Upper lobe of left lung (tissue), 4 donors: ENCODE measurements around the gene CFAP206.

Source experiments
- POLR2A ChIP-seq, 4 donors: fragments of 450-650 bp; IDR thresholded peaks; one replicate each; pipeline ENCODE4 v1.5.1; 2016 to 2017; ENCODE audit warnings: antibody characterized with exemption in 4 of 4, mild to moderate bottlenecking in 2 of 4
- POLR2AphosphoS5 ChIP-seq, 2 donors: sonication (generic); formaldehyde crosslinking; IDR thresholded peaks; one replicate each; pipeline ENCODE4 v1.5.1; 2017; ENCODE audit warnings: antibody characterized with exemption in 2 of 2
- TF ChIP-seq, protein P1 (sequence below), 6 experiments: fragments of 450-650 bp in 4 of 6; fragments of 200-600 bp in 2 of 6; sonication (generic) in 2 of 6; IDR thresholded peaks; one replicate each; pipeline ENCODE4 v1.5.1; 2016 to 2019; ENCODE audit warnings: antibody characterized with exemption in 6 of 6

DNA sequence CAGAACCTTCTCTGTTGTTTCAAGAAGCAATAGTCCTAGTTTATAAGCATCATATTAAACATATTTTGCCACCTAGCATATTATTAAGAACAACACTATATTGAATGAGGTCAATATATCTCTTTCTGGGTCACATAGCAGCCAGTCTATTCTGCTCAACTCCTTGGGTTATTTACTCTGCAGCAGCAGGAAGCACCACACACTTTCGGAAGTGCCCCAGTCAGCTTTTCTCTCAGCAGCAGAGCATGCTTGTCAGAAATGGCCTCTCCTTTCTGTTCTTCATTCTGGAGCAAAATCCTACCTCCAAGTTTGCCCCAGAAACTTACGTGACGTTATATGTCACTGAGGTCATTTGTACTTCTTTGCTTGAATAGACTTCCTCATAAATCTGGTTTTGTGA, 22.7 kb downstream of the CFAP206 start:
- TF ChIP-seq, protein P1, sequence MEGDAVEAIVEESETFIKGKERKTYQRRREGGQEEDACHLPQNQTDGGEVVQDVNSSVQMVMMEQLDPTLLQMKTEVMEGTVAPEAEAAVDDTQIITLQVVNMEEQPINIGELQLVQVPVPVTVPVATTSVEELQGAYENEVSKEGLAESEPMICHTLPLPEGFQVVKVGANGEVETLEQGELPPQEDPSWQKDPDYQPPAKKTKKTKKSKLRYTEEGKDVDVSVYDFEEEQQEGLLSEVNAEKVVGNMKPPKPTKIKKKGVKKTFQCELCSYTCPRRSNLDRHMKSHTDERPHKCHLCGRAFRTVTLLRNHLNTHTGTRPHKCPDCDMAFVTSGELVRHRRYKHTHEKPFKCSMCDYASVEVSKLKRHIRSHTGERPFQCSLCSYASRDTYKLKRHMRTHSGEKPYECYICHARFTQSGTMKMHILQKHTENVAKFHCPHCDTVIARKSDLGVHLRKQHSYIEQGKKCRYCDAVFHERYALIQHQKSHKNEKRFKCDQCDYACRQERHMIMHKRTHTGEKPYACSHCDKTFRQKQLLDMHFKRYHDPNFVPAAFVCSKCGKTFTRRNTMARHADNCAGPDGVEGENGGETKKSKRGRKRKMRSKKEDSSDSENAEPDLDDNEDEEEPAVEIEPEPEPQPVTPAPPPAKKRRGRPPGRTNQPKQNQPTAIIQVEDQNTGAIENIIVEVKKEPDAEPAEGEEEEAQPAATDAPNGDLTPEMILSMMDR (IDR thresholded peaks at IDR 0.05) = no peak
- no peak for TF ChIP-seq POLR2AphosphoS5 (IDR thresholded peaks at IDR 0.05)
- TF ChIP-seq POLR2A (IDR thresholded peaks at IDR 0.05) = no peak
